ENCODE results near the gene FNDC8. TPM values are rescaled to one million over a fixed set of nuclear protein-coding genes. Genes with fewer than 3 reads are reported as not detected.
A peak's percentile ranks its signal among the peaks of the same experiment; 100 is the strongest.

FNDC8 gene
- total RNA-seq, 1 donor from 2014 or later: not detected

GRCh38 chr17:35141681-35142466 lies 20.5 kb downstream of the FNDC8 start, which contains the start of gene NLE1:
Gene NLE1 (minus strand): TSS chr17:35142303. CDS start chr17:35142275, 28 bp downstream.
- peak; percentile 96 for TF ChIP-seq CTCF (IDR thresholded peaks at IDR 0.05; ENCODE audit: insufficient read depth, low read length, severe bottlenecking)
- DNase-seq (ENCODE audit: low read depth) (peak; percentile 47), FAIRE-seq (no peak)

GRCh38 chr17:35142467-35142796 lies 21.0 kb downstream of the FNDC8 start:
- DNase-seq (ENCODE audit: low read depth) (no peak), FAIRE-seq (no peak)
- H3K36me3 ChIP-seq (ENCODE audit: control insufficient read depth, insufficient read depth, low read length): peaks cover 13% of the 10 kb centered on the region
- TF ChIP-seq CTCF (IDR thresholded peaks at IDR 0.05; ENCODE audit: insufficient read depth, low read length, severe bottlenecking): no peak
- H3K4me3 ChIP-seq (ENCODE audit: low read depth, low read length): peak overlapping the region; percentile 99
- H3K27me3 ChIP-seq (ENCODE audit: control insufficient read depth, insufficient read depth, low read length): no peaks in the 10 kb centered on the region

More at GRCh38 chr17:35141681-35142466, 20.5 kb downstream of the FNDC8 start, which contains the start of gene NLE1:
- no peaks in the 10 kb centered on the region for H3K27me3 ChIP-seq (ENCODE audit: control insufficient read depth, insufficient read depth, low read length)
- H3K36me3 ChIP-seq (ENCODE audit: control insufficient read depth, insufficient read depth, low read length): peaks cover 18% of the 10 kb centered on the region
- H3K4me3 ChIP-seq (ENCODE audit: low read depth, low read length): peak within 1 kb of the TSS; percentile 99

- DNase-seq (ENCODE audit: low read depth): no peak
- Histone ChIP-seq H3K36me3 (ENCODE audit: control insufficient read depth, insufficient read depth, low read length) (no peaks in the 10 kb centered on the region), H3K4me3 (ENCODE audit: low read depth, low read length) (no peak overlapping the region), H3K27me3 (ENCODE audit: control insufficient read depth, insufficient read depth, low read length) (no peaks in the 10 kb centered on the region)
- no peak for TF ChIP-seq CTCF (IDR thresholded peaks at IDR 0.05; ENCODE audit: insufficient read depth, low read length, severe bottlenecking)
- FAIRE-seq: no peak
Measured at GRCh38 chr17:35144840-35145239, 23.4 kb downstream of the FNDC8 start.

- Histone ChIP-seq H3K27me3 (ENCODE audit: control insufficient read depth, insufficient read depth, low read length) (no peaks in the 10 kb centered on the region), H3K4me3 (ENCODE audit: low read depth, low read length) (no peak overlapping the region), H3K36me3 (ENCODE audit: control insufficient read depth, insufficient read depth, low read length) (no peaks in the 10 kb centered on the region)
- FAIRE-seq (no peak), DNase-seq (ENCODE audit: low read depth) (peak; percentile 61)
- TF ChIP-seq CTCF (IDR thresholded peaks at IDR 0.05; ENCODE audit: insufficient read depth, low read length, severe bottlenecking): no peak
Measured at GRCh38 chr17:35146214-35146833, 24.9 kb downstream of the FNDC8 start.

GRCh38 chr17:35147375-35147905 lies 26.0 kb downstream of the FNDC8 start, which contains the start of gene UNC45B:
Gene UNC45B (plus strand): TSS chr17:35147817. CDS start chr17:35148264, 447 bp downstream.
- no peak within 1 kb of the TSS for H3K4me3 ChIP-seq (ENCODE audit: low read depth, low read length)
- TF ChIP-seq CTCF (IDR thresholded peaks at IDR 0.05; ENCODE audit: insufficient read depth, low read length, severe bottlenecking): no peak
- H3K27me3 ChIP-seq (ENCODE audit: control insufficient read depth, insufficient read depth, low read length): no peaks in the 10 kb centered on the region
- DNase-seq (ENCODE audit: low read depth) (no peak), FAIRE-seq (no peak)
- H3K36me3 ChIP-seq (ENCODE audit: control insufficient read depth, insufficient read depth, low read length): no peaks in the 10 kb centered on the region

Data from bronchial epithelial cell (primary cell).